B cell (primary cell): ENCODE measurements around the gene WDR18. TPM values are rescaled to one million over a fixed set of nuclear protein-coding genes. Genes with fewer than 3 reads are reported as not detected.

Source experiments
- ATAC-seq: fragments of 200-7000 bp; cut with Tn5 transposase; one replicate; pipeline ENCODE4 v1.10.0; 2021; ENCODE audit warnings: low read depth, mild to moderate bottlenecking, moderate number of reproducible peaks, moderate library complexity
- CTCF ChIA-PET: fragments of 350-600 bp; sonication (Branson Sonifier 250); formaldehyde crosslinking; loops from one replicate; lab custom pipeline; 2021; ENCODE audit warnings: antibody characterized with exemption, inconsistent platforms; lab: Charles Lee
- POLR2A ChIA-PET: fragments of 350-600 bp; sonication (Branson Sonifier 250); formaldehyde crosslinking; loops from one replicate; lab custom pipeline; 2021; ENCODE audit warnings: antibody characterized with exemption; lab: Charles Lee
- DNase-seq: peaks from one replicate; pipeline ENCODE4 v3.0.0; 2013
- H2AFZ ChIP-seq: 2 replicates; pipeline ENCODE4 v1.6.1; 2012; ENCODE audit warnings: mild to moderate bottlenecking, low read depth, low read length; ENCODE audit not compliant: insufficient read depth, poor library complexity, severe bottlenecking
- H3K27ac ChIP-seq, 2 donors: 1 replicate in 1 of 2; 2 replicates in 1 of 2; pipeline ENCODE4 v1.5.1; 2012 to 2013; ENCODE audit warnings: low read length in 2 of 2, mild to moderate bottlenecking in 2 of 2, moderate library complexity in 1 of 2
- H3K27me3 ChIP-seq, 4 experiments: fragments of 200-600 bp in 1 of 4; sonication (generic) in 1 of 4; replicated peaks in 1 of 4; 1 replicate in 2 of 4; 2 replicates in 2 of 4; pipeline versions ENCODE4 v1.6.1 to v1.7.0; 2013 to 2016; ENCODE audit warnings: low read length in 3 of 4, mild to moderate bottlenecking in 2 of 4, mixed read lengths in 1 of 4, moderate library complexity in 1 of 4; ENCODE audit not compliant: insufficient read depth in 4 of 4, control insufficient read depth in 3 of 4; ENCODE audit errors: control extremely low read depth in 1 of 4
- H3K36me3 ChIP-seq, 2 experiments: replicated peaks in 1 of 2; 1 replicate in 1 of 2; 2 replicates in 1 of 2; pipeline versions ENCODE4 v1.6.1 to v1.7.1; 2013; ENCODE audit warnings: low read length in 1 of 2; ENCODE audit not compliant: insufficient read depth in 2 of 2, control insufficient read depth in 1 of 2; ENCODE audit errors: control extremely low read depth in 1 of 2, extremely low read depth in 1 of 2
- H3K4me1 ChIP-seq, 2 donors: fragments of 200-600 bp in 1 of 2; sonication (generic) in 1 of 2; 1 replicate in 1 of 2; 2 replicates in 1 of 2; pipeline versions ENCODE4 v1.5.1 to v1.6.1; 2013 to 2017; ENCODE audit warnings: low read length in 2 of 2; ENCODE audit not compliant: control insufficient read depth in 2 of 2, insufficient read depth in 2 of 2
- H3K4me2 ChIP-seq: replicated peaks from 2 replicates; pipeline ENCODE3; 2012; ENCODE audit warnings: mild to moderate bottlenecking, low read depth, low read length; ENCODE audit not compliant: poor library complexity, severe bottlenecking
- H3K4me3 ChIP-seq, 5 experiments: fragments of 200-600 bp in 1 of 5; sonication (generic) in 1 of 5; 1 replicate in 3 of 5; 2 replicates in 2 of 5; pipeline versions ENCODE4 v1.5.1 to v1.7.0; 2011 to 2016; ENCODE audit warnings: low read length in 4 of 5, mild to moderate bottlenecking in 4 of 5, low read depth in 2 of 5, control low read depth in 1 of 5, moderate library complexity in 1 of 5; ENCODE audit not compliant: insufficient read depth in 1 of 5; ENCODE audit errors: control extremely low read depth in 1 of 5, extremely low read depth in 1 of 5
- H3K79me2 ChIP-seq: fragments of 200-600 bp; sonication (generic); one replicate; pipeline ENCODE4 v1.6.0; 2016; ENCODE audit warnings: low read length; ENCODE audit not compliant: control insufficient read depth, insufficient read depth
- H3K9ac ChIP-seq: fragments of 200-600 bp; sonication (generic); 2 replicates; pipeline ENCODE4 v1.6.1; 2017; ENCODE audit warnings: mild to moderate bottlenecking, low read length, moderate library complexity
- H3K9me3 ChIP-seq, 3 donors: one replicate each; pipeline versions ENCODE4 v1.6.1 to v1.7.1; 2013; ENCODE audit warnings: low read length in 2 of 3; ENCODE audit not compliant: control insufficient read depth in 2 of 3, insufficient read depth in 1 of 3; ENCODE audit errors: control extremely low read depth in 1 of 3
- H4K20me1 ChIP-seq: 2 replicates; pipeline ENCODE4 v1.6.0; 2012; ENCODE audit warnings: mild to moderate bottlenecking, low read length; ENCODE audit not compliant: insufficient read depth, control insufficient read depth, poor library complexity, severe bottlenecking
- H3K27ac Mint-ChIP-seq: one replicate; pipeline ENCODE4 v1.8.0; 2021; ENCODE audit warnings: mixed read lengths
- H3K27me3 Mint-ChIP-seq: one replicate; pipeline ENCODE4 v1.8.0; 2021; ENCODE audit warnings: mixed read lengths
- H3K4me1 Mint-ChIP-seq: one replicate; pipeline ENCODE4 v1.8.0; 2021; ENCODE audit warnings: mixed read lengths
- H3K4me3 Mint-ChIP-seq: one replicate; pipeline ENCODE4 v1.8.0; 2021; ENCODE audit warnings: mixed read lengths
- H3K9me3 Mint-ChIP-seq: one replicate; pipeline ENCODE4 v1.8.0; 2022; ENCODE audit warnings: mixed read lengths; ENCODE audit not compliant: insufficient read depth
- EZH2 ChIP-seq: IDR thresholded peaks from 2 replicates; pipeline ENCODE4 v1.6.1; 2012; ENCODE audit warnings: borderline replicate concordance, low read depth, mild to moderate bottlenecking, moderate library complexity, low read length; ENCODE audit not compliant: insufficient read depth, poor library complexity, severe bottlenecking
- WGBS: methylation state at CpG from one replicate; pipeline ENCODE4 v1.1.5; 2013; ENCODE audit warnings: missing lambda C conversion rate; ENCODE audit not compliant: insufficient coverage; 5-methylcytosine and 5-hydroxymethylcytosine counted together
- intact Hi-C: fragments of 100-400 bp; cut with micrococcal nuclease; formaldehyde crosslinking; loops from one replicate; pipeline ENCODE4 v1.10.0; 2022
- polyA plus RNA-seq: library from polyadenylated mRNA; depleted of rRNA; stranded (reverse); fragments of >200 nt; gene quantifications from 2 replicates; pipeline ENCODE4 v1.2.3, GENCODE V29; 2012
- total RNA-seq, 2 donors: library from RNA; stranded (reverse); fragments of 120-200 nt in 1 of 2; gene quantifications; 1 replicate in 1 of 2; 2 replicates in 1 of 2; pipeline versions ENCODE4 v1.2.3 to v1.2.4, GENCODE V29; 2013 to 2022
- TF ChIP-seq, protein P1 (sequence below): fragments of 200-600 bp; IDR thresholded peaks from one replicate; pipeline ENCODE4 v1.8.0; 2022; ENCODE audit warnings: antibody characterized with exemption, mild to moderate bottlenecking

WDR18 gene
- total and polyA plus RNA-seq, 2 donors (not counting 1 experiment from before 2014, with no cell fraction given) = 48.5 to 60.5 TPM

DNA sequence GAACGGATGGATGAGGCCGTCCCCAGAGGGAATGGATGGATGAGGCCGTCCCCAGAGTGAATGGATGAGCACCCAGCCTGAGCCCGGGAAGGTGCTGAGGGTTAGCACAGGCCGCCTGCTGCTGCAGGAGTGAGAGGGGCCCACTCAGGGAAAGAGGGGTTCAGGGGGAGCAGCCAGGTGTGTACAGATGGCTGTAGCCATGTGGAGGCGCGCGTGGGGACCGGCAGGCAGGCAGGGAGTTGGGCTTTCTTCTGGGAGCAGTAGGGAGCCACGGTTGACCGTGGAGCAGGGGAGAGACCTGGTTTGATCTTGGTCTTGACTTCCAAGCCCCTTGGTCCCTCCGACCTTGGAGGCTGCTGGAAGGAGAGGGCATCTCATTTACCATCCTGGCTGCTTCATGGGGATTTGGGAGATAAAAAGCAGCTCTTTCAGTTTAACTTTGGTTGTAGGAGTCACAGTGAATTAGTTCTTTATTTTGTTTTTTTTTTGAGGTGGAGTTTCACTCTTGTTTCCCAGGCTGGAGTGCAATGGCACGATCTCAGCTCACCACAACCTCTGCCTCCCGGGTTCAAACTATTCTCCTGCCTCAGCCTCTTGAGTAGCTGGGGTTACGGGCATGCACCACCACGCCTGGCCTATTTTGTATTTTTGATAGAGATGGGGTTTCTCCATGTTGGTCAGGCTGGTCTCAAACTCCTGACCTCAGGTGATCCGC, 33.6 kb upstream of the WDR18 start:
- no peaks in the 10 kb centered on the region for H3K27me3 ChIP-seq
- DNase-seq (no peak), ATAC-seq (no peak)
- CTCF ChIA-PET = interaction anchor here (0.9 to 4.2 kb wide), 2 partner anchors 27 to 33 kb away, joined by 3 to 26 read pairs; partner anchors contain the start of gene WDR18
- Mint-ChIP-seq H3K9me3 (no peaks in the 10 kb centered on the region), H3K27me3 (no peaks in the 10 kb centered on the region), H3K4me1 (peaks cover 56% of the 10 kb centered on the region), H3K4me3 (peak overlapping the region; percentile 62), H3K27ac (peak overlapping the region; percentile 80)
- H3K9me3 ChIP-seq = no peaks in the 10 kb centered on the region
- H3K4me2 ChIP-seq = peak overlapping the region; percentile 15
- no peak overlapping the region for H3K27ac ChIP-seq
- H4K20me1 ChIP-seq = peaks cover 33% of the 10 kb centered on the region
- peaks cover 57% of the 10 kb centered on the region for H3K79me2 ChIP-seq
- intact Hi-C loops = no loop called here
- TF ChIP-seq, protein P1, sequence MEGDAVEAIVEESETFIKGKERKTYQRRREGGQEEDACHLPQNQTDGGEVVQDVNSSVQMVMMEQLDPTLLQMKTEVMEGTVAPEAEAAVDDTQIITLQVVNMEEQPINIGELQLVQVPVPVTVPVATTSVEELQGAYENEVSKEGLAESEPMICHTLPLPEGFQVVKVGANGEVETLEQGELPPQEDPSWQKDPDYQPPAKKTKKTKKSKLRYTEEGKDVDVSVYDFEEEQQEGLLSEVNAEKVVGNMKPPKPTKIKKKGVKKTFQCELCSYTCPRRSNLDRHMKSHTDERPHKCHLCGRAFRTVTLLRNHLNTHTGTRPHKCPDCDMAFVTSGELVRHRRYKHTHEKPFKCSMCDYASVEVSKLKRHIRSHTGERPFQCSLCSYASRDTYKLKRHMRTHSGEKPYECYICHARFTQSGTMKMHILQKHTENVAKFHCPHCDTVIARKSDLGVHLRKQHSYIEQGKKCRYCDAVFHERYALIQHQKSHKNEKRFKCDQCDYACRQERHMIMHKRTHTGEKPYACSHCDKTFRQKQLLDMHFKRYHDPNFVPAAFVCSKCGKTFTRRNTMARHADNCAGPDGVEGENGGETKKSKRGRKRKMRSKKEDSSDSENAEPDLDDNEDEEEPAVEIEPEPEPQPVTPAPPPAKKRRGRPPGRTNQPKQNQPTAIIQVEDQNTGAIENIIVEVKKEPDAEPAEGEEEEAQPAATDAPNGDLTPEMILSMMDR = no peak
- TF ChIP-seq EZH2 = no peak
- H3K36me3 ChIP-seq = no peaks in the 10 kb centered on the region
- no peak overlapping the region for H3K4me3 ChIP-seq
- POLR2A ChIA-PET = interaction anchor here (0.6 to 1.3 kb wide), 5 partner anchors 9 to 117 kb away, joined by 3 to 6 read pairs (median 4); partner anchors contain the start of gene ARHGAP45
- H3K9ac ChIP-seq = no peak overlapping the region
- WGBS = 81% methylated on average over 12 of the region's 17 CpGs
- H2AFZ ChIP-seq = no peak overlapping the region
- H3K4me1 ChIP-seq = peaks cover 48 to 84% of the 10 kb centered on the region in 2 donors
